ENCODE data around the gene ANO2. TPM values are rescaled to one million over a fixed set of nuclear protein-coding genes. Genes with fewer than 3 reads are reported as not detected.

ANO2 gene
- total and polyA plus RNA-seq, 2 donors (not counting 3 experiments of a cell fraction or from before 2014, with no cell fraction given), result 15.4 to 65.0 TPM

DNA sequence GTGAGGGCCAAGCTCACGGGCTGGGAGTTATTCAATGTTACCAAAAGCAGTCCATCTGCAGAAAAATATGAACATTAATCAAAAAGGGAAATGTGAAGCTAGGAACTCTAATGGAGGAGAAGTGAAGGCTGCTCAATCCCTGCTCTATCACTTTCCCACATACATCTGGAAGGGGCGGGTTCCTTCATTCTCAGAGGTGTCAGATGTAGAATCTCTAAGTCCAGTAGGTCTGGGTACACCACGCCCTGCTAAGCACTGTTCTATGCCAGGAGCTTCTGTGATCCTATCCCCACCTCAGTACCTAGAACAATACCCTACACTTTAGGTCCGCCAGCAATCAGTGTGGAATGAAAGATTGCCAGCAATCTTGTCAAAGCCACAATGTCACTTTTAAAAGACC lies 37.0 kb upstream of the ANO2 start:
- Histone ChIP-seq H3K4me3 (replicated peaks in 1 of 3; ENCODE audit: insufficient read depth in 1 of 3, low read depth in 1 of 3, low read length in 3 of 3) (no peak overlapping the region), H3K79me2 (ENCODE audit: control insufficient read depth, insufficient read depth, low read length) (peaks cover 7% of the 10 kb centered on the region), H3K9me3 (replicated peaks; ENCODE audit: control insufficient read depth, insufficient read depth, low read length) (no peaks in the 10 kb centered on the region), H2AFZ (ENCODE audit: low read depth, low read length) (no peak overlapping the region), H3K9ac (replicated peaks; ENCODE audit: extremely low read depth, insufficient read depth, low read length) (no peak overlapping the region), H3K4me2 (ENCODE audit: insufficient read depth, low read length) (no peak overlapping the region), H3K27me3 (ENCODE audit: control insufficient read depth in 2 of 2, insufficient read depth in 2 of 2, low read length in 2 of 2) (no peaks in the 10 kb centered on the region), H3K27ac (ENCODE audit: insufficient read depth, low read depth, low read length) (no peak overlapping the region), H3K9me1 (replicated peaks; ENCODE audit: control insufficient read depth, extremely low read depth, insufficient read depth, low read length) (no peaks in the 10 kb centered on the region), H3K36me3 (ENCODE audit: control insufficient read depth in 2 of 2, extremely low read depth in 1 of 2, insufficient read depth in 2 of 2, low read length in 2 of 2) (peaks cover 58 to 61% of the 10 kb centered on the region in 2 experiments), H3K4me1 (ENCODE audit: control insufficient read depth, extremely low read depth, insufficient read depth, low read length) (no peaks in the 10 kb centered on the region), H4K20me1 (replicated peaks; ENCODE audit: control insufficient read depth, extremely low read depth, insufficient read depth, low read length) (peaks cover 7% of the 10 kb centered on the region)
- no peak for DNase-seq (ENCODE audit: low read depth, low spot score)
- intact Hi-C loops (cut with micrococcal nuclease), result no loop called here
- ChIA-PET CTCF (no interaction called here), POLR2A (no interaction called here)
- dilution Hi-C loops (cut with MboI; ENCODE audit: extremely low pct_ligation_motif_present, low sequenced_read_pairs), result no loop called here
- FAIRE-seq, result no peak
- BruUV-seq (replicated peaks), result no TSS peak
- no peak for TF ChIP-seq CTCF (IDR thresholded peaks at IDR 0.05; ENCODE audit: extremely low read depth in 1 of 2, insufficient read depth in 1 of 2, low read depth in 1 of 2, low read length in 2 of 2)
- TF ChIP-seq POLR2AphosphoS5 (IDR thresholded peaks at IDR 0.05; ENCODE audit: insufficient read depth, low read depth, low read length), result no peak
- TF ChIP-seq FOS (IDR thresholded peaks at IDR 0.05; ENCODE audit: borderline replicate concordance, insufficient read depth, low read length), result no peak
- no peak for TF ChIP-seq MYC (IDR thresholded peaks at IDR 0.05; ENCODE audit: low read depth, low read length)
- TF ChIP-seq MAX (IDR thresholded peaks at IDR 0.05; ENCODE audit: insufficient read depth, insufficient read length), result no peak
- no peak for TF ChIP-seq GATA2 (IDR thresholded peaks at IDR 0.05; ENCODE audit: insufficient read depth, insufficient read length, low read depth, low read length)
- no peak for TF ChIP-seq JUN (IDR thresholded peaks at IDR 0.05; ENCODE audit: borderline replicate concordance, insufficient read depth, insufficient read length, low read depth)
